Muscle layer of colon (tissue), 2 donors: ENCODE data around the gene PSORS1C2.
"Not testable (repeated sequence)": the region's sequence is repeated elsewhere in the genome, so short reads cannot be mapped to it uniquely, and the experiment has no call there.

Experiments used
- H3K27ac ChIP-seq: one replicate; pipeline ENCODE4 v1.7.0; 2013; ENCODE audit warnings: low read depth, mild to moderate bottlenecking, low read length, moderate library complexity
- H3K27me3 ChIP-seq, 2 donors: one replicate each; pipeline ENCODE4 v1.7.0; 2013; ENCODE audit warnings: low read length in 2 of 2, mild to moderate bottlenecking in 2 of 2; ENCODE audit not compliant: insufficient read depth in 2 of 2, control insufficient read depth in 1 of 2
- H3K36me3 ChIP-seq: one replicate; pipeline ENCODE4 v1.7.0; 2013; ENCODE audit warnings: mild to moderate bottlenecking, low read length; ENCODE audit not compliant: insufficient read depth
- H3K4me1 ChIP-seq: one replicate; pipeline ENCODE4 v1.7.0; 2013; ENCODE audit warnings: mild to moderate bottlenecking, low read length; ENCODE audit not compliant: insufficient read depth
- H3K4me3 ChIP-seq, 2 donors: one replicate each; pipeline ENCODE4 v1.7.0; 2013; ENCODE audit warnings: low read length in 2 of 2, low read depth in 1 of 2, mild to moderate bottlenecking in 1 of 2, moderate library complexity in 1 of 2
- H3K9ac ChIP-seq: one replicate; pipeline ENCODE4 v1.7.0; 2013; ENCODE audit warnings: low read length
- H3K9me3 ChIP-seq: one replicate; pipeline ENCODE4 v1.7.0; 2013; ENCODE audit warnings: mild to moderate bottlenecking, low read length
- donor health status: abdominal sarcoma.
- donor health status: Adenocarcinoma of cecum.

The PSORS1C2 gene

DNA sequence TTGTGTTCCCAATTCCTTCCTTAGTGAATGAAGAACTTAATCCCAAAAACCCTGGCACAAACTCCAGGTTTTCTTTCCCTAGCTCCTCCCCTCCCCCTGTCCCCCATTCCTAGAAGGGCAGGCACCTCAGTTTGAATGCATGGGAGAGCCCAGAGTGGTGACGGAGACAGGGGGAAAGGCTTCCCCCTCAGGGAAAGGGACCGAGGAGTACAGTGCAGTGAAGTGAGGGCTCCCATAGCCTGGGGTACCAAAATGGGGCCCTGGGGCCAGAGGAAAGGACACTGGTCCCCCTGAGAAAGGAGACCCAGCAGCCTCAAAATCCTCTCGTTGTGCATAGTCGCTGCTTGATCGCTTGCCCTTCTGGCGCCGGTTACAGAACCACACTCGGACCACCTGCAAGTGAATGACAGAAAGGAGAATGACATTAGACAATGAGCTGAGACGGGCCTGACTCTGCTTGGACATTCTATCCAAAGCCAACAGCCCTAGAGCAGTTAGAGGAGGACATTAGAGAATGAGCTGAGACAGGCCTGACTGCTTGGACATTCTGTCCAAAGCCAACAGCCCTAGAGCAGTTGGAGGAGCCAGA, 25.7 kb upstream of the PSORS1C2 start:
- H3K9me3 ChIP-seq, H3K27ac ChIP-seq, H3K27me3 ChIP-seq, H3K4me1 ChIP-seq, H3K36me3 ChIP-seq, H3K9ac ChIP-seq, H3K4me3 ChIP-seq: not testable (repeated sequence)

DNA sequence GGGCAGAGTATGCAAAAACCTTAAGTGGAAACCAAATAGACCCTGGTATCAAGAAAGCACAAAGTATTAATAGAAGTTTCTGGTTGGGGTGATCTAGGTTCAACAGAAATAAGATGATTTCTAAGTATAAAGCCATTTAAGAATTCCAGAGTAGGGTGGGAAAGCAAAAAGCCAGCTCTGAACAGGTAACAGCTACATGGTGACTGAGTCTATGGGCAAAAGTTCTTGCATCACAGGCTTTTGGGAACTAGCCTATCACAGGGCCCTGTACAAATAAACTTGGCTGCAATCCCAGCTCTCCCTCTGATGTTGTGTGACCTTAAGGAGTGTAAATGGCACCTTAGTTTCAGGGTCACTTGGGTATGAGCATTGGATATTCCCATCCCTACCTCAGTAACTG, 25.1 kb upstream of the PSORS1C2 start:
- no peaks in the 10 kb centered on the region for H3K9me3 ChIP-seq
- no peaks in the 10 kb centered on the region for H3K36me3 ChIP-seq
- H3K27ac ChIP-seq = no peak overlapping the region
- peaks cover 10% of the 10 kb centered on the region for H3K4me1 ChIP-seq
- H3K27me3 ChIP-seq = no peaks in the 10 kb centered on the region
- no peak overlapping the region for H3K9ac ChIP-seq
- no peak overlapping the region for H3K4me3 ChIP-seq

DNA sequence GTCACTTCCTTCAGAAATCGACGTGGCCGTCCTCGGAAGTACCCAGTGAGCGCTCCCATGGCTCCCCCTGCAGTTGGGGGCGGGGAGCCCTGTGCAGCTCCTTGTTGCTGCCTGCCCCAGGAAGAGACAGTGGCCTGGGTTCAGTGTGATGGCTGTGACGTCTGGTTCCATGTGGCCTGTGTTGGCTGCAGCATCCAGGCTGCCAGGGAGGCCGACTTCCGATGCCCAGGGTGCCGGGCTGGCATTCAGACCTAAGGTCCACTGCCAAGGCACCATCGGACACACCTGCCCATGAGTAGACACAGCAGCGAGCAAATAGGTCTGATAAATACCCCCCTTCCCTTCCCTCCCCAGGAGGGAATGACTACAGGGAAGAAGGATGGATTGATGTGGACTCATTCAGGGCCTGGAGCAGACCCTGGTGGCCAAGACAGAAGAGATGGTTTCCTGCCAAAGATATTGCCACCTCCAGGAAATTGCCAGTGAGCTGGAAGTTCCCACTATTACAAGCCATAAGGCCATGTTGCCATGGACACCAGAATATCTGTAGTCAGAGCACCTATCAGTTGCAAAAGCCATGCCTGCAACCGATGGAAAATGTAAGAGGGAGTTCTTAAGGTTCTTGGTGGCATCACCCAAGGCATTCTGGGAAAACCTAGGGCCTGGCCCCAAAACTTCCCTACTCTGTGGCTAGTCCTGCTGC, 23.7 kb upstream of the PSORS1C2 start:
- Histone ChIP-seq H3K27ac (no peak overlapping the region), H3K36me3 (no peaks in the 10 kb centered on the region), H3K4me3 (no peak overlapping the region), H3K27me3 (no peaks in the 10 kb centered on the region), H3K9ac (no peak overlapping the region), H3K9me3 (no peaks in the 10 kb centered on the region), H3K4me1 (peaks cover 12% of the 10 kb centered on the region)

DNA sequence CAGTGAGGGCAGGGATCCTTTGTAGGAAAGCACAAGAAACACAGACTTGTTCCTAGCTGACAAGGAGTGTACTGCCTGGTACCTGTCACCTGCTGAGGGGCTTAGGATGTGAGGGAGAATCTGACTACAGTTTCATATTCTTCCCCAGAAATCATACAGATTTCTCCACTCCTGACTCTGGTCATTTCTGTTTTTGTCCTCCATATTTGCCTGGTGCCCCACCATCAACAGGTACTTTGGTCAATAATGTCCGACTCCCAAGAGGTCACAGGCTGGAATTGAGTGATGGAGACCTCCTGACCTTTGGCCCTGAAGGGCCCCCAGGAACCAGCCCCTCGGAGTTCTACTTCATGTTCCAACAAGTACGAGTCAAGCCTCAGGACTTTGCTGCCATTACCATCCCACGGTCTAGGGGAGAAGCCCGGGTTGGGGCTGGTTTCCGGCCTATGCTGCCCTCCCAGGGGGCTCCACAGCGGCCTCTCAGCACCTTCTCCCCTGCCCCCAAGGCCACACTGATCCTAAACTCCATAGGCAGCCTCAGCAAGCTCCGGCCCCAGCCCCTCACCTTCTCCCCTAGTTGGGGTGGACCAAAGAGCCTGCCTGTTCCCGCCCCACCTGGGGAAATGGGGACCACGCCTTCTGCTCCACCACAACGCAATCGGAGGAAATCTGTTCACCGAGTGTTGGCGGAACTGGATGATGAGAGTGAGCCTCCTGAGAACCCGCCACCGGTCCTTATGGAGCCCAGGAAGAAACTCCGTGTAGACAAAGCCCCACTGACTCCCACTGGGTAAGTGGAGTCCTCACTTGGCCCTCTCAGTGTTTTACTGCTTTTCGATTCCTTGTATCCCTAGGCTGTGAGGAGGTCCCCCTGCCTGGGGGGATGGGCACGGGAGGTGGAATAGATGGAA, 22.6 kb upstream of the PSORS1C2 start:
- Histone ChIP-seq H3K27me3 (no peaks in the 10 kb centered on the region), H3K27ac (no peak overlapping the region), H3K9ac (no peak overlapping the region), H3K9me3 (no peaks in the 10 kb centered on the region), H3K4me1 (peaks cover 19% of the 10 kb centered on the region), H3K4me3 (no peak overlapping the region), H3K36me3 (no peaks in the 10 kb centered on the region)

DNA sequence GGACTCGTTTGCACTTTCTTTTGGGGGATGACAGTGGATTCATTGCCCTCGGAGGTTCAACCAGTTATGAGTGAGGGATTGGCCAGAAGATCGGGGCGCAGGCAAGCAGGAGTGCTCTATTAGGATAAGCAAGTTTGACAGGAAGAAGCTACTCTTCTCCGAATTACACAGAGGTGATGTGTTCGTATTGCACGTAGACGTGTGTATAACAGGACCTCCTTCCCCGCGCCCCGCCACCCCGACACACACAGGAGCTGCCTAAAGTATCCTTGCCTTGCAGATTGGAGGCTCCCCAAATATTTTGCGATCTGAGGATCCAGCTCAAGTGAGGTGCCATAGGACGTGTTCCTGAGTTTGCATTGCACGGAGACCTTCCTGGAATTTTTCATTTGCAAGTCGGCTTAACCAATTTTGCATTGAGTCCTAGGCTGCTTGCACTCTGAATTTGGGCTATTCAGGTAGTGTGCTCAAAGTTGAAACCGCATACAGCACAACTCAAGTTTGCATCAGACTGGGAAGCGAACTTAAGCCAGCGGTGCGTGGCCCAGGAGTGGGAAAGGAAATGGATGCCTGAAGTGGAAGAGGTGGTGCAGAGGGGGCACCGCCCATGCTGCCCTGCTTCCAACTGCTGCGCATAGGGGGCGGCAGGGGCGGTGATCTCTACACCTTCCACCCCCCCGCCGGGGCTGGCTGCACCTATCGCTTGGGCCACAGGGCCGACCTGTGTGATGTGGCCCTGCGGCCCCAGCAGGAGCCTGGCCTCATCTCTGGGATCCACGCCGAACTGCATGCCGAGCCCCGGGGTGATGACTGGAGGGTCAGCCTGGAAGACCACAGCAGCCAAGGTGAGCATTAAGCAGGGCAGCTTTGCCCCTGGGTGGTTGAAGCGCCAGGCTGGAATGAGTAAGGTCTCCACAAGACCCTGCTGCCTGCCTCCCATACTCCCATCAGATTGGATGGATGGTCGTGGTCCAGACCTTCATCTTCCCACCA, 20.3 kb upstream of the PSORS1C2 start:
- Histone ChIP-seq H3K4me3 (peak overlapping the region; percentile 48 to 94), H3K36me3 (peaks cover 17% of the 10 kb centered on the region), H3K4me1 (peaks cover 19% of the 10 kb centered on the region), H3K9me3 (no peaks in the 10 kb centered on the region), H3K9ac (peak overlapping the region; percentile 61), H3K27me3 (no peaks in the 10 kb centered on the region), H3K27ac (peak overlapping the region; percentile 67)

DNA sequence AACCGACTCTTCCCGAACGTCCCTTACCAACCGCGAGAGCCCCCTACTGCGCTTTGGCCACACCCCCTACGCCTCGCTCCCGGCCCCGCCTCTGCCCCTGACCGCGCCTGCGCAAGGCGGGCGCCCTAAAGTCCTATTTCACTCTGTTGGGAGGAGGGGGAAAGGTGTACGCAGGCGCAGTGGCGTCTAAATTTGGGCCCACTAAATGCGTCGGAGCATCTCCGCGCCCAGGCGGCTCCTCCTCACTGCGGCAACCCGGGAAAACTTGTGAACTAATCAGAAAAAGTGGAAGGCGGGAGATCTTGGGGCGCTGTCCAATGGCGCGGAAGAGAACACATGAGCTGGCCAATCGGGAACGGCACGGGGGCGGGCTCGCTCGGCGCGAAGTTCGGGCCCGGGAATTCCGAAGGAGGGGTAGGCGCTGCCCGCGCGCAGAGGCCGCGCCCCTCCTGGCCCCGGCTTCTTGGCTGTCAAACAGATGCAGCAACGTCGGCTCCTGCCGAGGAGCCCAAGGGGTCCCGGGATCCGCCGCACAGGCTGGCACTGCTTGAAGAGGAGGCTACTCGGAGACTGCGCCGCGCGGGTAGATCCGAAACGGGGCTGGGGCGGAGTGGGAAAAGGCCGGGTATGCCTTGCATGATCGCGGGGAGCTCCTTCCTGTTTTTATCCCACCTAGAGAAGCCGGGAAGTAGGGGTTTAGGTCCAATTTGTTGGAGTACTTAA, 19.4 kb upstream of the PSORS1C2 start, which contains the start of gene TCF19:
TSS of gene TCF19 (plus strand) at position 450 of the 723 bp plus-strand sequence. CDS start 881 bp downstream, outside the sequence.
- Histone ChIP-seq H3K27ac (peak within 1 kb of the TSS; percentile 67), H3K36me3 (peaks cover 20% of the 10 kb centered on the region), H3K4me1 (peaks cover 19% of the 10 kb centered on the region), H3K9me3 (no peaks in the 10 kb centered on the region), H3K9ac (peak within 1 kb of the TSS; percentile 61), H3K4me3 (peak within 1 kb of the TSS; percentile 48 to 94), H3K27me3 (no peaks in the 10 kb centered on the region)

DNA sequence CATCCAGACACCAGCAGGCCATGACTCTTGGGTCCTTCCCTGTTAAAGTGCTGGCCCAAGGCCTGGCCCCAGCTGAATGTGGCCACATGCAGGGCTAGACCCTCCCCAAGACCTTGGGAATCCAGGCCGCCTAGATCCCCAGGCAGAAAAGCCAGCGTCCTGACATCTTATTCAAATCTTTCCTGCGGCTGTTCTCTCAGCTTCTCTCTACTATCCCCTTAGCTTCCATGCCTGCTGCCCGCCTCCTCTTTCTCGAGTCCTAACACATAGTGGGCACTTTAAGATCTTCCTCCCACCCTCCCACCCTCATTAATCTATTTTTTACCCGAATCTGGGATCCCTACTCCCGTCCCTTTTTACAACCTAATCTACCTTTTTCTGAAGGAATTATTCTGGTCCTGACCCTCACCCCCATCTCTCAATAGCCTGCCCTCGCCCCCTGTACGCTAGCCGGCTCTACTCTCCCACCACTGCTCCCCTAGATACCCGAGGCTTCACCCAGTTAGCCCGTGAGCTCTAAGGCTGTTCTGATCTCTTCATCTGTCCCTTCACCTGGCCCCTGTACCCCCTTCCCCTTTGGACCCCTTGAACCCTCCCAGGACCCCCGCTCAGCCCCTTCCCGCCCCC, 18.8 kb upstream of the PSORS1C2 start, which contains the start of gene CCHCR1:
TSS of gene CCHCR1 (minus strand) at position 290 of the 627 bp plus-strand sequence. CDS start at position 88, 202 bp downstream.
- Histone ChIP-seq H3K27ac (peak within 1 kb of the TSS; percentile 67), H3K27me3 (no peaks in the 10 kb centered on the region), H3K9me3 (no peaks in the 10 kb centered on the region), H3K4me3 (peak within 1 kb of the TSS; percentile 48 to 94), H3K36me3 (peaks cover 20% of the 10 kb centered on the region), H3K4me1 (peaks cover 19% of the 10 kb centered on the region), H3K9ac (peak within 1 kb of the TSS; percentile 61)

DNA sequence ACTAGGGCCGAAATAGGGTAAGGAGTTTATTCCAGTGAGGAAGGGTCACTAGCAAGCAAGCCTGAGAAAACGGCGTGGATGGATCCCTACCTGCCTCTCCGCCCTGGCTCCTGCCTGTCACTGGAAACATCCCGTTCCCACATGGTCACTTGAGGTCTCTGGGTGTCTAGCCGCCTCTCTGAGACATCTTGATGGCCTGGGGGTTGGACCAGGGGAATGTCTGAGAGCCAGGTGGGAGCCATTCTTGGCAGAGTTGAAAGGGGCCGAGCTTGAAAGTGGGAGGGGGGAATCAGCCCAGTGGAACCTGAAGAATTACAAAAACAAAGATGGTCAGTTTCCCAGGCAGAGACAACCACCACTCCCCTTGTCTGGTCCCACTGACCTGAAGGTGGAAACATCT, 17.8 kb upstream of the PSORS1C2 start:
- Histone ChIP-seq H3K4me1 (peaks cover 19% of the 10 kb centered on the region), H3K4me3 (no peak overlapping the region), H3K27ac (no peak overlapping the region), H3K27me3 (no peaks in the 10 kb centered on the region), H3K9ac (no peak overlapping the region), H3K9me3 (no peaks in the 10 kb centered on the region), H3K36me3 (peaks cover 20% of the 10 kb centered on the region)

DNA sequence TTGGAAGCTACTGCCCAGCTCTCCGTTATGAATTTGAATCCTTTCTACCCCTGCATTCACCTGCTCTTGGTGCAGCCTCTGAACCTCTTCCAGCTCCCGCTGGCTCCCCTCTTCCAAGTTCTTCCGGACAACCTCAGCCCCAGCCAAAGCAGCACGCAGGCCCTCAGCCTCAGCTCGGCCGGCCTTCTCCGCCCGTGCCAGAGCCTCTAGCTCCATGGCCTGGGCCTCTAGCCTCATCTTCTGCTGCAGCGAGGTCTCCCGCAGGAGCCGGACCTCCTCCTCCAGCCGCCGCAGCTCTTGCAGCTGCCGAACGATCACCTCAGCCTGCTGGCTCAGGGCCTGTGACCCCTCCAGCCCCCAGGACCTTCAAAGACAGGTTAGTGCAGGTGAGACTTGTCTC, 15.6 kb upstream of the PSORS1C2 start:
- Histone ChIP-seq H3K36me3 (peaks cover 20% of the 10 kb centered on the region), H3K4me1 (peaks cover 14% of the 10 kb centered on the region), H3K27me3 (no peaks in the 10 kb centered on the region), H3K4me3 (no peak overlapping the region), H3K9me3 (no peaks in the 10 kb centered on the region), H3K9ac (no peak overlapping the region), H3K27ac (no peak overlapping the region)

DNA sequence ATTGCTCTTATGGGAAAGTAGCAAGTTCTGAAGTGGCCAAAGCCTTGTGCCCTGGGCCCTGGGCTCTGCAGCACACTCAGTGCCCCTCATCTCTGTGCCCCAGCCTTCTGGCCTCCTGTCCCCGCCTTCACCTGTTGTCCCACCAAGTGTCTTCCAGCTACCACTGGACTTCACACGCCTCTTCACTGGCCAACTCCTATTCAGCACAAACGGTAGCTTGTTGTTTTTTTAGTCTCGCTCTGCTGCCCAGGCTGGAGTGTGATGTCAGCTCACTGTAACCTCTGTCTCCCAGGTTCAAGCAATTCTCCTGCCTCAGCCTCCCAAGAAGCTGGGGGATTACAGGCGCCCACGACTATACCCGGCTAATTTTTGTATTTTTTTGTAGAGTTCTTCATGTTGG, 13.9 kb upstream of the PSORS1C2 start:
- Histone ChIP-seq H3K36me3 (peaks cover 20% of the 10 kb centered on the region), H3K9me3 (no peaks in the 10 kb centered on the region), H3K27me3 (no peaks in the 10 kb centered on the region), H3K27ac (no peak overlapping the region), H3K4me3 (no peak overlapping the region), H3K9ac (no peak overlapping the region), H3K4me1 (peaks cover 6% of the 10 kb centered on the region)
